Measurements from ENCODE around the gene MAIP1.
A peak's percentile ranks its signal among the peaks of the same experiment; 100 is the strongest.
"Not testable (repeated sequence)": the region's sequence is repeated elsewhere in the genome, so short reads cannot be mapped to it uniquely, and the experiment has no call there.

Gene MAIP1

GRCh38 chr2:199955339-199956061, at the start of gene MAIP1, which contains the start of gene TYW5:
Gene MAIP1 (plus strand): TSS chr2:199955582. CDS start chr2:199955799, 217 bp downstream.
Gene TYW5 (minus strand): TSS chr2:199955491. CDS start chr2:199955470, 21 bp downstream.
- H3K27ac ChIP-seq (ENCODE audit: low read depth, low read length): peak within 1 kb of the TSS; percentile 85
- H3K27me3 ChIP-seq (ENCODE audit: control insufficient read depth in 5 of 5, insufficient read depth in 4 of 5, low read length in 5 of 5): no peaks in the 10 kb centered on the region
- no peaks in the 10 kb centered on the region for H3K9me3 ChIP-seq (ENCODE audit: control insufficient read depth in 5 of 5, low read length in 5 of 5)
- H3K4me3 ChIP-seq (ENCODE audit: low read depth in 1 of 5, low read length in 5 of 5): peak within 1 kb of the TSS; percentile 95 to 99 (median 99)
- peaks cover 12 to 27% (median 13%) of the 10 kb centered on the region in 5 donors for H3K36me3 ChIP-seq (ENCODE audit: control insufficient read depth in 5 of 5, insufficient read depth in 5 of 5, low read length in 5 of 5)
- peak within 1 kb of the TSS; percentile 92 to 100 (median 99) for H3K9ac ChIP-seq (ENCODE audit: low read length in 5 of 5)
- H3K4me1 ChIP-seq (ENCODE audit: control insufficient read depth in 5 of 5, insufficient read depth in 5 of 5, low read length in 5 of 5): peaks cover 9 to 38% (median 33%) of the 10 kb centered on the region in 5 donors

- H3K9ac ChIP-seq (ENCODE audit: low read length in 5 of 5): no peak overlapping the region
- no peaks in the 10 kb centered on the region for H3K27me3 ChIP-seq (ENCODE audit: control insufficient read depth in 5 of 5, insufficient read depth in 4 of 5, low read length in 5 of 5)
- no peak overlapping the region for H3K4me3 ChIP-seq (ENCODE audit: low read depth in 1 of 5, low read length in 5 of 5)
- no peaks in the 10 kb centered on the region for H3K36me3 ChIP-seq (ENCODE audit: control insufficient read depth in 5 of 5, insufficient read depth in 5 of 5, low read length in 5 of 5)
- no peak overlapping the region for H3K27ac ChIP-seq (ENCODE audit: low read depth, low read length)
- H3K4me1 ChIP-seq (ENCODE audit: control insufficient read depth in 5 of 5, insufficient read depth in 5 of 5, low read length in 5 of 5): peaks cover 0 to 13% (median 11%) of the 10 kb centered on the region in 5 donors
- no peaks in the 10 kb centered on the region for H3K9me3 ChIP-seq (ENCODE audit: control insufficient read depth in 5 of 5, low read length in 5 of 5)
These were observed 48.2 kb upstream of the MAIP1 start for GRCh38 chr2:199907008-199907714.

GRCh38 chr2:199910338-199911051, 44.9 kb upstream of the MAIP1 start:
- Histone ChIP-seq H3K27me3 (ENCODE audit: control insufficient read depth in 5 of 5, insufficient read depth in 4 of 5, low read length in 5 of 5) (no peaks in the 10 kb centered on the region), H3K36me3 (ENCODE audit: control insufficient read depth in 5 of 5, insufficient read depth in 5 of 5, low read length in 5 of 5) (no peaks in the 10 kb centered on the region), H3K9ac (ENCODE audit: low read length in 5 of 5) (peak overlapping the region in 3 of 5 donors; percentile 43 to 97 (median 51)), H3K4me1 (ENCODE audit: control insufficient read depth in 5 of 5, insufficient read depth in 5 of 5, low read length in 5 of 5) (peaks cover 0 to 25% (median 24%) of the 10 kb centered on the region in 5 donors), H3K27ac (ENCODE audit: low read depth, low read length) (peak overlapping the region; percentile 92), H3K4me3 (ENCODE audit: low read depth in 1 of 5, low read length in 5 of 5) (peak overlapping the region; percentile 10 to 96 (median 93)), H3K9me3 (ENCODE audit: control insufficient read depth in 5 of 5, low read length in 5 of 5) (no peaks in the 10 kb centered on the region)

GRCh38 chr2:199911052-199911876, 44.1 kb upstream of the MAIP1 start, which contains the start of gene C2orf69:
Gene C2orf69 (plus strand): TSS chr2:199911293. CDS start chr2:199911439, 146 bp downstream.
- Histone ChIP-seq H3K27ac (ENCODE audit: low read depth, low read length) (peak within 1 kb of the TSS; percentile 92), H3K27me3 (ENCODE audit: control insufficient read depth in 5 of 5, insufficient read depth in 4 of 5, low read length in 5 of 5) (no peaks in the 10 kb centered on the region), H3K36me3 (ENCODE audit: control insufficient read depth in 5 of 5, insufficient read depth in 5 of 5, low read length in 5 of 5) (no peaks in the 10 kb centered on the region), H3K9me3 (ENCODE audit: control insufficient read depth in 5 of 5, low read length in 5 of 5) (no peaks in the 10 kb centered on the region), H3K4me3 (ENCODE audit: low read depth in 1 of 5, low read length in 5 of 5) (peak within 1 kb of the TSS; percentile 93 to 97 (median 95)), H3K4me1 (ENCODE audit: control insufficient read depth in 5 of 5, insufficient read depth in 5 of 5, low read length in 5 of 5) (peaks cover 0 to 25% (median 24%) of the 10 kb centered on the region in 5 donors), H3K9ac (ENCODE audit: low read length in 5 of 5) (peak within 1 kb of the TSS; percentile 40 to 97 (median 95))

- Histone ChIP-seq H3K9ac (ENCODE audit: low read length in 5 of 5) (peak overlapping the region; percentile 40 to 97 (median 95)), H3K27me3 (ENCODE audit: control insufficient read depth in 5 of 5, insufficient read depth in 4 of 5, low read length in 5 of 5) (no peaks in the 10 kb centered on the region), H3K9me3 (ENCODE audit: control insufficient read depth in 5 of 5, low read length in 5 of 5) (no peaks in the 10 kb centered on the region), H3K4me3 (ENCODE audit: low read depth in 1 of 5, low read length in 5 of 5) (peak overlapping the region; percentile 93 to 97 (median 95)), H3K4me1 (ENCODE audit: control insufficient read depth in 5 of 5, insufficient read depth in 5 of 5, low read length in 5 of 5) (peaks cover 0 to 25% (median 24%) of the 10 kb centered on the region in 5 donors), H3K27ac (ENCODE audit: low read depth, low read length) (peak overlapping the region; percentile 92), H3K36me3 (ENCODE audit: control insufficient read depth in 5 of 5, insufficient read depth in 5 of 5, low read length in 5 of 5) (peaks cover 0 to 3% (median 1%) of the 10 kb centered on the region in 5 donors)
These were observed 43.6 kb upstream of the MAIP1 start for GRCh38 chr2:199911877-199912161.

- not testable (repeated sequence) for H3K9me3 ChIP-seq (ENCODE audit: control insufficient read depth in 5 of 5, low read length in 5 of 5); H3K27me3 ChIP-seq (ENCODE audit: control insufficient read depth in 5 of 5, insufficient read depth in 4 of 5, low read length in 5 of 5); H3K36me3 ChIP-seq (ENCODE audit: control insufficient read depth in 5 of 5, insufficient read depth in 5 of 5, low read length in 5 of 5); H3K27ac ChIP-seq (ENCODE audit: low read depth, low read length)
- H3K9ac ChIP-seq (ENCODE audit: low read length in 5 of 5): peak overlapping the region in 2 of 5 donors; percentile 92 to 95
- H3K4me3 ChIP-seq (ENCODE audit: low read depth in 1 of 5, low read length in 5 of 5): peak overlapping the region; percentile 93 to 97 (median 95)
- H3K4me1 ChIP-seq (ENCODE audit: control insufficient read depth in 5 of 5, insufficient read depth in 5 of 5, low read length in 5 of 5): peaks cover 0 to 25% (median 24%) of the 10 kb centered on the region in 5 donors
These were observed 42.7 kb upstream of the MAIP1 start for GRCh38 chr2:199912553-199913114.

- Histone ChIP-seq H3K36me3 (ENCODE audit: control insufficient read depth in 5 of 5, insufficient read depth in 5 of 5, low read length in 5 of 5) (peaks cover 0 to 13% (median 7%) of the 10 kb centered on the region in 5 donors), H3K9me3 (ENCODE audit: control insufficient read depth in 5 of 5, low read length in 5 of 5) (no peaks in the 10 kb centered on the region), H3K27me3 (ENCODE audit: control insufficient read depth in 5 of 5, insufficient read depth in 4 of 5, low read length in 5 of 5) (no peaks in the 10 kb centered on the region), H3K4me3 (ENCODE audit: low read depth in 1 of 5, low read length in 5 of 5) (no peak overlapping the region), H3K27ac (ENCODE audit: low read depth, low read length) (no peak overlapping the region), H3K9ac (ENCODE audit: low read length in 5 of 5) (no peak overlapping the region), H3K4me1 (ENCODE audit: control insufficient read depth in 5 of 5, insufficient read depth in 5 of 5, low read length in 5 of 5) (peaks cover 0 to 25% (median 24%) of the 10 kb centered on the region in 5 donors)
These were observed 40.9 kb upstream of the MAIP1 start for GRCh38 chr2:199914372-199914958.

- Histone ChIP-seq H3K9me3 (ENCODE audit: control insufficient read depth in 5 of 5, low read length in 5 of 5) (no peaks in the 10 kb centered on the region), H3K4me3 (ENCODE audit: low read depth in 1 of 5, low read length in 5 of 5) (no peak overlapping the region), H3K27me3 (ENCODE audit: control insufficient read depth in 5 of 5, insufficient read depth in 4 of 5, low read length in 5 of 5) (no peaks in the 10 kb centered on the region), H3K36me3 (ENCODE audit: control insufficient read depth in 5 of 5, insufficient read depth in 5 of 5, low read length in 5 of 5) (peaks cover 0 to 13% (median 7%) of the 10 kb centered on the region in 5 donors), H3K4me1 (ENCODE audit: control insufficient read depth in 5 of 5, insufficient read depth in 5 of 5, low read length in 5 of 5) (peaks cover 0 to 20% (median 16%) of the 10 kb centered on the region in 5 donors), H3K9ac (ENCODE audit: low read length in 5 of 5) (no peak overlapping the region), H3K27ac (ENCODE audit: low read depth, low read length) (no peak overlapping the region)
These were observed 38.4 kb upstream of the MAIP1 start for GRCh38 chr2:199916980-199917379.

GRCh38 chr2:199922856-199923255, 32.5 kb upstream of the MAIP1 start:
- no peak overlapping the region for H3K27ac ChIP-seq (ENCODE audit: low read depth, low read length)
- no peak overlapping the region for H3K9ac ChIP-seq (ENCODE audit: low read length in 5 of 5)
- H3K36me3 ChIP-seq (ENCODE audit: control insufficient read depth in 5 of 5, insufficient read depth in 5 of 5, low read length in 5 of 5): peaks cover 8 to 12% (median 8%) of the 10 kb centered on the region in 5 donors
- H3K9me3 ChIP-seq (ENCODE audit: control insufficient read depth in 5 of 5, low read length in 5 of 5): no peaks in the 10 kb centered on the region
- no peak overlapping the region for H3K4me3 ChIP-seq (ENCODE audit: low read depth in 1 of 5, low read length in 5 of 5)
- H3K27me3 ChIP-seq (ENCODE audit: control insufficient read depth in 5 of 5, insufficient read depth in 4 of 5, low read length in 5 of 5): no peaks in the 10 kb centered on the region
- H3K4me1 ChIP-seq (ENCODE audit: control insufficient read depth in 5 of 5, insufficient read depth in 5 of 5, low read length in 5 of 5): peaks cover 0 to 7% (median 0%) of the 10 kb centered on the region in 5 donors
